ENCODE results near the gene SLC6A11. TPM values are rescaled to one million over a fixed set of nuclear protein-coding genes. Genes with fewer than 3 reads are reported as not detected.

Gene SLC6A11
- total RNA-seq, 1 donor, result not detected

DNA sequence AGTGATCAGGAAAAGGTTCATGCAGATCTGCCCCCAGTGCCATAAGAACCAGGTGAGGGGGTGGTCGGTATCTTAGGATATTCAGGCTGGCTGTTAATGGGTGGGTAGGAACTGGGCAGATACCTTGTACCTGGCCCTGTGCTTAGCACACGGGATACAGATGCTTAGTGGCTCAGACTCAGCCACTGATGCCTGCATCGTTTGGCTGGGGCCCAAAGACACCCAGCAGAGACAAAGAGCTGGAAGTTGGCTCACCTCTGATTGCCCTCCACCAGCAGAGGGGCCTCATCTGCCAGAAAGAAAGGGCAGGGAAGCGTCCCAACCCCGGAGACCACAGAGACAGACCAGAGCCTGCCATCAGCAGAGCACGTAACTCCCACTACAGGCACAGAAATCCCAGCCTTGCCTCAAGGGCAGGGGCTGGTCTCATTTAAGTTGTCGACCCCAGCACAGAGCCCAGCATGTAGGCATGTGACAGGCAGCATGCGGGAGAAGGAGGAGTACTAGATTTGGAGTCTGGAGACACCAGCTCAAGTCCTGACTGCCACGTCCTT lies 112.5 kb downstream of the SLC6A11 start:
- H3K9me3 ChIP-seq (ENCODE audit: low read depth, low read length), result no peaks in the 10 kb centered on the region

DNA sequence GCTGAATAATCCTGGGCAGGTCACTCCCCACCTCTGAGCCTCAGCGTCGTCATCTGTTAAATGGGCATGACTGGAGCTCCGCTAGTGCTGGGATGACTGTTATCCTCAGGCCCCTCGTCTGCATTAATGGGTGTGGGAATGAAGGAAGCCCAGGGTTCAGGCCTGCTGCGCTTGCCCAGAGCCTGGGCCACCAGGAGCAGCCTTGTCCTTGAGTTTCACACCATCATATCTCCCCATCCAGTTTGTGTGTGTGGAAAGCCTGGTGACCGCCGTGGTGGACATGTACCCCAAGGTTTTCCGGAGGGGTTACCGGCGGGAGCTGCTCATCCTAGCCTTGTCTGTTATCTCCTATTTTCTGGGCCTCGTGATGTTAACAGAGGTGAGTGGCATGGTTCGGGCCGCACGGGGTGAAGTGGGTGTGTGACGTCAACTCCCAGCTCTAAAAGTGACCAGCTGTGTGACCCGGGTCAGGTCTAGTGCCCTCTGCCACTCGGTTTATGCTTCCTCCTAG lies 113.0 kb downstream of the SLC6A11 start:
- H3K27me3 ChIP-seq (ENCODE audit: insufficient read depth, low read length), result peaks cover 3% of the 10 kb centered on the region
- no peaks in the 10 kb centered on the region for H3K79me2 ChIP-seq (ENCODE audit: insufficient read depth, low read length)
- H3K4me3 ChIP-seq (ENCODE audit: insufficient read depth, low read length), result no peak overlapping the region
- no peaks in the 10 kb centered on the region for H3K9me3 ChIP-seq (ENCODE audit: low read depth, low read length)
- DNase-seq (ENCODE audit: insufficient read length, low spot score, missing footprints), result no peak
- TF ChIP-seq, protein P1, sequence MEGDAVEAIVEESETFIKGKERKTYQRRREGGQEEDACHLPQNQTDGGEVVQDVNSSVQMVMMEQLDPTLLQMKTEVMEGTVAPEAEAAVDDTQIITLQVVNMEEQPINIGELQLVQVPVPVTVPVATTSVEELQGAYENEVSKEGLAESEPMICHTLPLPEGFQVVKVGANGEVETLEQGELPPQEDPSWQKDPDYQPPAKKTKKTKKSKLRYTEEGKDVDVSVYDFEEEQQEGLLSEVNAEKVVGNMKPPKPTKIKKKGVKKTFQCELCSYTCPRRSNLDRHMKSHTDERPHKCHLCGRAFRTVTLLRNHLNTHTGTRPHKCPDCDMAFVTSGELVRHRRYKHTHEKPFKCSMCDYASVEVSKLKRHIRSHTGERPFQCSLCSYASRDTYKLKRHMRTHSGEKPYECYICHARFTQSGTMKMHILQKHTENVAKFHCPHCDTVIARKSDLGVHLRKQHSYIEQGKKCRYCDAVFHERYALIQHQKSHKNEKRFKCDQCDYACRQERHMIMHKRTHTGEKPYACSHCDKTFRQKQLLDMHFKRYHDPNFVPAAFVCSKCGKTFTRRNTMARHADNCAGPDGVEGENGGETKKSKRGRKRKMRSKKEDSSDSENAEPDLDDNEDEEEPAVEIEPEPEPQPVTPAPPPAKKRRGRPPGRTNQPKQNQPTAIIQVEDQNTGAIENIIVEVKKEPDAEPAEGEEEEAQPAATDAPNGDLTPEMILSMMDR (IDR thresholded peaks at IDR 0.05; ENCODE audit: extremely low read depth, low read depth, low read length), result no peak
- no peak overlapping the region for H3K4me2 ChIP-seq (ENCODE audit: insufficient read depth, low read length)
- H2AFZ ChIP-seq (ENCODE audit: low read length), result no peak overlapping the region
- no peak overlapping the region for H3K27ac ChIP-seq (ENCODE audit: low read depth, low read length)
- H4K20me1 ChIP-seq (ENCODE audit: insufficient read depth, low read length), result no peaks in the 10 kb centered on the region
- no peaks in the 10 kb centered on the region for H3K36me3 ChIP-seq (ENCODE audit: insufficient read depth, low read length)
- peaks cover 10% of the 10 kb centered on the region for H3K4me1 ChIP-seq (ENCODE audit: insufficient read depth, low read length)

More for the DNA sequence above, 112.5 kb downstream of the SLC6A11 start:
- Histone ChIP-seq H3K36me3 (ENCODE audit: insufficient read depth, low read length) (no peaks in the 10 kb centered on the region), H2AFZ (ENCODE audit: low read length) (no peak overlapping the region), H4K20me1 (ENCODE audit: insufficient read depth, low read length) (no peaks in the 10 kb centered on the region), H3K4me3 (ENCODE audit: insufficient read depth, low read length) (no peak overlapping the region), H3K4me2 (ENCODE audit: insufficient read depth, low read length) (no peak overlapping the region), H3K27ac (ENCODE audit: low read depth, low read length) (no peak overlapping the region), H3K79me2 (ENCODE audit: insufficient read depth, low read length) (no peaks in the 10 kb centered on the region), H3K4me1 (ENCODE audit: insufficient read depth, low read length) (peaks cover 5% of the 10 kb centered on the region), H3K27me3 (ENCODE audit: insufficient read depth, low read length) (peaks cover 6% of the 10 kb centered on the region)
- DNase-seq (ENCODE audit: insufficient read length, low spot score, missing footprints), result peak; percentile 54
- TF ChIP-seq, protein P1 (IDR thresholded peaks at IDR 0.05; ENCODE audit: extremely low read depth, low read depth, low read length), result no peak

DNA sequence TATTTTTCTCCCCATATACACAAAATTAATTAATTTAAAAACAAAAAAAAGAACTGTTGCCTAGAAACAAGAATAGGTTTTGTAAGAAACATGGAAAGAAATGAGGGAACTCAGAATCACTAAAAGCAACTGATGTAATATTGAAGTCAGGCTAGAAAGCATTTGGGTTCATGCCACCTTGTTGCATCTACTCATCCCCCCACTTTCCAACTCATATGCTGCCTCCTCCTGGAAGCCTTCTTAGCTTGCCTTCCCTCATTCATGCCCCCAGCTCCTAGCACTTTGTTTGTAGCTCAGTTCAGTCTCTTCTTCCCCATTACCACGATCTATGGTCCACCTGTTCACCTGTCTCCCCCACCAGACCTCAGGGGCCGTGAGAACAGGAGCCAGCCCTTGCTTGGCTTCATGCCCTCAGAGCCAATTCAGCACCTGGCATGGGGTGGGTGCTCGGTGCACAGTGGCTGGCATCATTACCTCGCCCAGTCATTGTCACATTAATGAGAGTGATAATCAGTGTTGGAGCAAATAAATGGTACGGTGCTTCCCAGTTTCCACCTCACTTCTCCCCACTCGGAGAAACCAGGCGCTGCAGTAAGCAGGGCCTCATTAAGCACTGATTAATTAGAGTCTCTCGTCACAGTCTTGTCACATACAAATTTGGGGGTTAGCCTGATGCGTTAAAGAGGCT lies 114.1 kb downstream of the SLC6A11 start:
- H3K4me2 ChIP-seq (ENCODE audit: insufficient read depth, low read length), result no peak overlapping the region
- no peaks in the 10 kb centered on the region for H3K27me3 ChIP-seq (ENCODE audit: insufficient read depth, low read length)
- no peak overlapping the region for H3K27ac ChIP-seq (ENCODE audit: low read depth, low read length)
- TF ChIP-seq, protein P1 (IDR thresholded peaks at IDR 0.05; ENCODE audit: extremely low read depth, low read depth, low read length), result no peak
- H3K9me3 ChIP-seq (ENCODE audit: low read depth, low read length), result no peaks in the 10 kb centered on the region
- H3K79me2 ChIP-seq (ENCODE audit: insufficient read depth, low read length), result no peaks in the 10 kb centered on the region
- H3K36me3 ChIP-seq (ENCODE audit: insufficient read depth, low read length), result no peaks in the 10 kb centered on the region
- no peak overlapping the region for H3K4me3 ChIP-seq (ENCODE audit: insufficient read depth, low read length)
- no peak overlapping the region for H2AFZ ChIP-seq (ENCODE audit: low read length)
- H3K4me1 ChIP-seq (ENCODE audit: insufficient read depth, low read length), result peaks cover 13% of the 10 kb centered on the region
- no peaks in the 10 kb centered on the region for H4K20me1 ChIP-seq (ENCODE audit: insufficient read depth, low read length)
- peak; percentile 15 for DNase-seq (ENCODE audit: insufficient read length, low spot score, missing footprints)

GRCh38 chr3:10930666-10931040 lies 114.6 kb downstream of the SLC6A11 start:
- DNase-seq (ENCODE audit: insufficient read length, low spot score, missing footprints), result no peak
- H3K79me2 ChIP-seq (ENCODE audit: insufficient read depth, low read length), result no peaks in the 10 kb centered on the region
- peaks cover 13% of the 10 kb centered on the region for H3K4me1 ChIP-seq (ENCODE audit: insufficient read depth, low read length)

More at GRCh38 chr3:10930666-10931040, 114.6 kb downstream of the SLC6A11 start:
- Histone ChIP-seq H3K4me3 (ENCODE audit: insufficient read depth, low read length) (no peak overlapping the region), H3K4me2 (ENCODE audit: insufficient read depth, low read length) (no peak overlapping the region), H2AFZ (ENCODE audit: low read length) (no peak overlapping the region), H3K27me3 (ENCODE audit: insufficient read depth, low read length) (no peaks in the 10 kb centered on the region), H3K27ac (ENCODE audit: low read depth, low read length) (no peak overlapping the region), H3K36me3 (ENCODE audit: insufficient read depth, low read length) (no peaks in the 10 kb centered on the region), H4K20me1 (ENCODE audit: insufficient read depth, low read length) (no peaks in the 10 kb centered on the region), H3K9me3 (ENCODE audit: low read depth, low read length) (no peaks in the 10 kb centered on the region)
- TF ChIP-seq, protein P1 (IDR thresholded peaks at IDR 0.05; ENCODE audit: extremely low read depth, low read depth, low read length), result no peak
